ENCODE data around the gene TTLL12.

Gene TTLL12

DNA sequence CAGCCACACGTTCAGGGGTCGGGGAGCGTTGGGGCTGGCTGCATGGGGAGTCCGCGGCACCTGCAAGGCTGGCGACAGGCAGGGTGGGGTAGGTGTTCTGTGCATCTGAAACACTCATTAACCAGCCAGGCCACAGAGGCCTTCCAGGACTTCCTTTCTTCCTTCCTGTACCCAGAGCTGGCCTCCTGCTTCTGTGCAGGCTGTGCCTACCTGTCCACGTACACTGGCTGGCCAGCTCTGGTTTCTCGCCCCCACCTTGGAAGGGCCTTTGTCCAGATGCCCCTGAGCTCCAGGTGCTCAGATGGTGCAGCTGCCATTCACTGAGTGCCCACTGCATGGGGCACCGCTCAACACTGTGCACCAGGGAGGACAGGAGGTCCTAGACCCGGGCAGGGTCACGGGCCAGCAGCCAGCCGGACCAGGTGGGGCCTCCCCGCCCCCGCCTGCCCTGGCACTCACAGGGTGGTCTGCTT is 15.9 kb downstream of the TTLL12 start:
- DNase-seq, result no peak

DNA sequence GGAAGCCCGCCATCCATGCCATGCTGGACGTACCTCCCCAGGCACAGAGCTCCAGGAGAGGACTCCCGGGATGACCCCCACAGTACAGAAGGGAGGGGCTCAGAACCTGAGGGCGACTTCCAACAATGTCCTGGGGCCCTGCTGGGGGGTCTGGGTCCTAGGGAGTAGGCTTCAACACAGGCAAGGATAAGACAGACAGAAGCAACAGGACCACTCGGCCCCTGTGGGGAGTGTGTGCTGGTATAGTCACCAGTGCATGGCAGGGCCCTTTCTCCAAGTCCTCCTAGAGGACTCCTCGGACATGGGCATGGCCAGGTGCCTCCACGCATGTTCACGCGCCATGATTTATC is 16.8 kb downstream of the TTLL12 start:
- no peak for DNase-seq

GRCh38 chr22:43169310-43170130 is 17.4 kb downstream of the TTLL12 start:
- DNase-seq, result no peak

DNA sequence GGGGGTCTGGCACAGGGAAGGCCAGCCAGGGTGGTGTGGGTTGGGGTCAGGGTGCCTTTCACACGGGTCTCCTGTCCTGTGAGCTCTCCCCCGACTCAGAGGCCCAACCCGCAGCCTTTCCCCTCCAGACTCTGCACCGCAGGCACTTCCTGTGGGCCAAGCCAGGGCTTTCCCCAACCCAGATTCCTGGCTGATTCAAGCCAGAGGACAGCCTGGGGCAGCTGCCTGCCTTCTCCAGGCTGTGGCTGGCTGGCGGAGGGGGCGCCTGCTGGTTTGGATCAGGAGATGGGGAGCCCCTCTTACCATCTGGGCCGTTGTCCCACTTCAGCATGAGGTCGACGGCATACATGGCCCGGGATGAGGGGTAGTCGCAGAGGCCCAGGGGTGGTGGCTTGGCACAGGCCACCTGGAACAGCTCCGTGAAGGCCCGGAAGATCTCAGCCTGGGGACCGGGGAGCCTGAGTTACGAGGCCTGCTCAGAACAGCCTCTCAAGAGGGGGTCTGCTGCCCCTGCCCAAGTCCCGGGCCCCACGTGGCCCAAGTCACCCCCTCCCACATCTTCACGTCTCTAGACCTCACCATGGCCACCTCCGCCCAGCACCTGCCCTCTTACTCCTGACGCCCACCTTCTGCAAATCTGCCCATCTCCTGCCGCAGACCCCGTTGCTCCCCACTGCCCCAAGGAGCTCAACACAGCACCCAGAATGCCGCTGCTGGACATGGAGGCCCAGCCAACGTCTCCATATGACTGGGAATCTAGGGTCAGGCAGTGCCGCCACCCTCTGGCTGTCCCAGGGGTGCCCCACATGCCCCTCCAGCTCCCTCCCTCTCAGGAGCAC is 18.2 kb downstream of the TTLL12 start:
- no peak for DNase-seq

- no peak for DNase-seq
Observed at GRCh38 chr22:43167001-43167589, 19.8 kb downstream of the TTLL12 start.

- DNase-seq, result no peak
Observed at GRCh38 chr22:43166132-43166930, 20.6 kb downstream of the TTLL12 start.

DNA sequence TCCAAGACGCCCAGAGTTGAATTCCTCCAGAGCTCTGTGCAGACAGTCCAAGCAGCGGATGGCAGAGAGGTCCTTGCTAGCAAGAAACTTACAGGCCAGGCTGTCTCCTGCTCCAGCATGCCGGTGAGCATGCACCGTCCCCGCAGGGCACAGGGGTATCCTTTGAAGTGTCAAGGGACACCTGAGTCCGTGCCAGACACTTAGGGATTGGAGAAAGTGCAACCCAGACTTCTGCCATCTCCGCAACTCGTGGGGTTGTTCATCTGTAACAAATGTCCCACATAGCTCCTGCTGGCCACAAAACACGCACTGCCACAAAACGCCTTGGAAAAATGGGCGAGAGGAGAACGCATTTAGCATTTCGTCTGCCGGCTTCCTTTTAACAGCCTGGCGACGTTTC is 22.3 kb downstream of the TTLL12 start:
- DNase-seq, result no peak

DNA sequence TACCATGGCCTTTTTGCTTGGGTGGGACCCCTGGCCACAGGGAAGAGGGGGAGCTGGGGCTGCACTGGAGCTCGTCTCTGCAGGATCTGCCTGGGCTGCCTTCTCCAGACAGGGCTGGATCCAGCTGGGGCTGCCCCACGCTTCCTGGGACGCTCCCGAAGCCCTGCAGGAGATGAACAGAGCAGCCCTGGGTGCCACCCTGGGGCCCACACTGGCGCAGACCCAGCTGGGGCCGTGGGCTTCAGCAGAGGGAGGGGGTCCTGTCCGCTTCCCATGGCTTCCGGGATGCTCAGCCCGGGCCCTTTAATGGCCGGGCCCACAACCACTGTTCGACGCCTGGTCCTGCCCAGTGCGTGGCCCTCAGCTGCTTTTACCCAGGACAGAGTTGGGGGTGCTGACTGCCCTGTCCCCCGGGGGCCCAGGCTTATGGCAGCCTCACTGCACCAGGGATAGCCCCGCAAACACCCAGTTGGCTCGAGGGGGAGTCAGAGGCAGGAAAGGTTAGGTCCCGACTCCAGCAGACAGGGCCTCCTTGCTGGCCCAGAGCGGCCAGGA is 23.6 kb downstream of the TTLL12 start:
- no peak for DNase-seq

- no peak for DNase-seq
Observed at GRCh38 chr22:43162412-43163150, 24.4 kb downstream of the TTLL12 start.

GRCh38 chr22:43160497-43161126 is 26.3 kb downstream of the TTLL12 start:
- no peak for DNase-seq

GRCh38 chr22:43159484-43160178 is 27.3 kb downstream of the TTLL12 start:
- DNase-seq, result no peak

- no peak for DNase-seq
Observed at GRCh38 chr22:43158778-43159483, 28.0 kb downstream of the TTLL12 start.

DNA sequence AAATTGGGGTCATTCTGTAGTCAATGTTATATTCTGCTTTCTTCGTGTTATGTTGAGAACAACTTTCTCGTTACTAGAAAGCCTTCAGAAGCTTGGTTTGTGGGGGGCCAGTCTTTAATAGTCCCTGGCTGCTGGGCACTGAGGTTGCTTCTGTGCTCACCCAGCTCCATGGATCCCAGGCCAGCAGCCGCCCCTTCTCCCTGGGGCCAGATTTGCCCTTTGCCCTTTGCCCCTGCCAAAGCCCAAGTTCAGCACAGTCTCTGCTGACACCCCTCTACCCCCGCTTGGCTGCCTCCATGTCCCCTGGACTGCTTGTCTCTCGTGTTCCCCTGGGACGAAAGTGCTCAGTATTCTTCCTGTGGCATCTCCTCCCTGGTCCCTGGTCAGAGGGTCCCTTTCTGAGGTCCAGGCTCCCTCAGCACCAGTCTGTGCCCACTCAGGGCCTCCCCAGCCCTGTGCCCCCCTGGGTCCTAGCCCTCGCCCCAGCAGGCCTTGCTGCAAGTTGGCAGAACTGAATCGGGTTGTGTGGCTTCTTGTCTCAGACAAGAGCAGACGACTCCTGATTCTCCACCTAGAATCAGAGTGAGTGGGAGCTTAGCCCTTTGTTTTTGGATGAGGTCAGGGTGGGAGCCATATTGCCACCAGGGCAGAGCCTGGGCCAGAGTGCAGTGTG is 28.9 kb downstream of the TTLL12 start:
- DNase-seq, result no peak

DNA sequence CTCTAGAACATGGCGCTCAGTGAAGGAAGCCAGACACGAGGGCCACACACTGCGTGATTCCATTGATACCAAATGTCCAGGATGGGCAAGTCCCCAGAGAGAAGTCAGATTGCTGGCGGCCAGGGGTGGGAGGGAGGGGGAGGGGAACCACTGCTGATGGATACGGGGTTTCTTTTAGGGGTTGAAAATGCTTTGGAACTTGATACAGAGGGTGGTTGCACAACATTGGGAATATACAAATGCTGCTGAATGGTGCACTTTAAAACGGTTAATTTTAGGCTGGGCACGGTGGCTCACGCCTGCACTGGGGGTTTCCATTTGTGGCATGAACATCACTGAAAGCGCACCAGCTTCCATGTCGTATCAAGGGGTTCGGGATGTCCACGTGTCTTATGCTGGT is 30.5 kb downstream of the TTLL12 start:
- DNase-seq, result no peak

- DNase-seq, result no peak
Observed at GRCh38 chr22:43155789-43156188, 31.1 kb downstream of the TTLL12 start.

- DNase-seq, result no peak
Observed at GRCh38 chr22:43154887-43155536, 31.9 kb downstream of the TTLL12 start.

DNA sequence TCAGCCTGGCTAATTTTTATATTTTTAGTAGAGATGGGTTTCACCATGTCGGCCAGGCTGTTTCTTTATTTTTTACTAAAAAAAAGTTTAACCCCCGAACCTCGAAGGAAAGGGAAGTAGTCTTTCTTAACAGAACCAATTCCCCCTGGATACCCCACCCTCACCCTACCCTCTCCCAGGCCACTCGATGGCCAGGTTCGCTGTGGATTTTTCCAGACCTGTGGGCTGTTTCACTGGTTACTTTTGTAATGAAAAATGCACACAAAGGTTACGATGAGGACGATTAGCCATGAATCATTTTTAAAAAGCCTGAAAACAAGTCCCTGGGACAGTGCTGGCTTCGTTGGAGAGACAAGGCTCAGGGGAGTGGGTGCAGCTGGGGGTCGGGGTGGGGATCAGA is 33.0 kb downstream of the TTLL12 start:
- no peak for DNase-seq

DNA sequence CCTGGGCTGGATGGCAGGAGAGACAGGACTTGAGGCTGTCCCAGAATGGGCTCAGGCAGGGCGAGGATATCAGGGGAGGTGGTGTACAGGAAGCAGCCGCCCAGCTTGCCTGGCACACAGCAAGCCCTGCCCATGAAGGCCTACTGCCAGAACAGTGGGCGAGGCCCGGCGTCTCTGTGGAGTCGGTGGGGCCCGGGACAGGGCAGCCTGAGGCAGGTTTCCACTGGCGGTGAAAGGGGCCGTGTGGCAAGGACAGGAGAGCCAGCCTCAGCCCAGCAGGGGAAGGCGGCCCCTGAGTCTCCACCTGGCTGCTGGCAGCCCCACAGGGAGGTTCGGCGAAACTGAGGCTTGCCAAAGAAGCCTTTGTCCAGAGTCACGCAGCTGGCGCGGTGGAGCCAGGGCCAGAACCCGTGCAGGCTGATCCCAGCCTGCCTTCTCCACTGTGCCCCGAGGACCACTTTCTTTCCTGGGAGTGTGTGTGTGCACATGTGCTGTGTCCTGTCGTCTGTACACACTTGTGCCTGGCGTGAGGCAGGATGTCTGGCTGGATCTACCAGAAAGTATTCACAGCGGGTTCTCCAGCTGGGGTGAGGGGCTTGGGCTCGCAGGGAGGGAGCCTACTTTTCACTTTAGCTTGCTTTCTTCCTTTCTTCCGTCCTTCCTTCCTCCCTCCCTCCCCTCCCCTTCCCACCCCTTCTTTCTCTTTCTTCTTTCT is 34.4 kb downstream of the TTLL12 start:
- DNase-seq, result peak; percentile 29
